ENCODE measurements around the gene NAT8L.
"Not testable (repeated sequence)": the region's sequence is repeated elsewhere in the genome, so short reads cannot be mapped to it uniquely, and the experiment has no call there.

The NAT8L gene, protein sequence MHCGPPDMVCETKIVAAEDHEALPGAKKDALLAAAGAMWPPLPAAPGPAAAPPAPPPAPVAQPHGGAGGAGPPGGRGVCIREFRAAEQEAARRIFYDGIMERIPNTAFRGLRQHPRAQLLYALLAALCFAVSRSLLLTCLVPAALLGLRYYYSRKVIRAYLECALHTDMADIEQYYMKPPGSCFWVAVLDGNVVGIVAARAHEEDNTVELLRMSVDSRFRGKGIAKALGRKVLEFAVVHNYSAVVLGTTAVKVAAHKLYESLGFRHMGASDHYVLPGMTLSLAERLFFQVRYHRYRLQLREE

DNA sequence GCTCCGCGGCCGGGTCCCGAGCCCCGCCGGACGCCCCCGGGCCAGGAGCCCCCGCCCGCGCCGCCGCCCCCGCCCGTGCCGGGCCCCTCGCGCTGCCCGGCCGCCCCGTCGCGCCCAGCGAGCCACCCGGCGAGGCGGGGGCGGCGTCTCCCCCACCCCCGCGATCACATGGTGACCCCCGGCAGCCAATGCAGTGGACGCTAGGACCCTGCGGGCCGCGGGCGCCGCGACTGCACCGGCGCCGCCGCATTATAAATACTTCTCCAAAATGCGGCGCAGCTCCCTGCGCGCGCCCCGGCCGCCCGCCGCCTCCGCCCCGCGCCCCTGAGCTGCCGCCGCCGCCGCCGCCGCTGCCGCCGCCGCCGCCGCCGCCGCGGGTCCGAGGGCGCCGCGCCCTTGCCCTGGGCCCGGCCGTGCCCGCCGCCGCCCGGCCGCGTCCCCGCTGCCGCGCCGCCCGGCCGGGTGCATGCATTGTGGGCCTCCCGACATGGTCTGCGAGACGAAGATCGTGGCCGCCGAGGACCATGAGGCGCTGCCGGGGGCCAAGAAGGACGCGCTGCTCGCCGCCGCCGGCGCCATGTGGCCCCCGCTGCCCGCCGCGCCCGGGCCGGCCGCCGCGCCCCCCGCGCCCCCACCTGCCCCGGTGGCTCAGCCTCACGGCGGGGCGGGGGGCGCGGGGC lies at the start of gene NAT8L:
NAT8L (plus strand) TSS at position 282 of the 680 bp plus-strand sequence; CDS start at position 467, 185 bp downstream.
- DNase-seq (ENCODE audit: low read depth), result no peak
- peak within 1 kb of the TSS; percentile 35 for H3K4me3 ChIP-seq (ENCODE audit: low read depth, low read length)

DNA sequence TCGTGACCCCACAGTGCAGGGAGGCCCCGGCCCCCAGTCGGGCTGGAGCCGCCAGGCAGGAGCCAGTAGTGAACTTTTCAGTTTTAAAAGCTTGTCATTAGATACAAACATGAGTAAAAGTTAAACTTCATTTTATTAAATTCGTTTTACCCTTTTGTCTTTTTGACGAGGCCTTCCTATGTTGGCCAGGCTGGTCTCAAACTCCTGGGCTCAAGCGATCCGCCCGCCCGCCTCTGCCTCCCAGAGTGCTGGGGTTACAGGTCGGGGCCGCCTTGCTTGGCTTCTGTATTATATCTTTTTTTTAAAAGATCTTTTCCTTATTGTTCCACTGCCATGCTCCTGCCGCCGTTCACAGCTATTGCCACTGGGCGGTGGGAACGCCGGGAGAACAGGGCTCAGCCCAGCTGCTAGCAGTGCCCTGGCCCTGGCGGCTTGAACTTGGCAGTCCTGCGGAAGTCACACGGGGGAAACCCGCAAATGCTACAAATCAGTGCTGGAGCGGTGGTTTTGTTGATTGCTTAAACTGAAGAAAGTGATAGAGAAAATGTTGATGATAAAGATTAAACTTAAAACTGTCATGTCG lies 49.4 kb upstream of the NAT8L start:
- H3K4me3 ChIP-seq (ENCODE audit: low read depth, low read length), result peak overlapping the region; percentile 88
- DNase-seq (ENCODE audit: low read depth), result no peak

DNA sequence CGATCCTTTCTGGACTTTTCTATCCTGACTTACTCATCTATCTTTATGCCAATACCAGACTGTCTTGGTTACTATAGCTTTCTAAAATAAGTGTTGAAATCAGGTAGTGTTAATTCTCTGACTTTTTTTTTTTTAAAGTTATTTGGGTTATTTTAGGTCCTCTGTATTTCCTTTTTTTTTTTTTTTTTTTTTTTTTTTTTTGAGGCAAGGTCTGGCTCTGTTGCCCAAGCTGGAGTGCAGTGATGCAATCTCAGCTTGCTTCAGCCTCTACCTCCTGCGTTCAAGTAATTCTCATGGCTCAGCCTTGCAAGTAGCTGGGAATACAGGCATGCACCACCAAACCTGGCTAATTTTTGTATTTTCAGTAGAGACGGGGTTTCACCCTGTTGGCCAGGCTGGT lies 47.5 kb upstream of the NAT8L start:
- no peak for DNase-seq (ENCODE audit: low read depth)

DNA sequence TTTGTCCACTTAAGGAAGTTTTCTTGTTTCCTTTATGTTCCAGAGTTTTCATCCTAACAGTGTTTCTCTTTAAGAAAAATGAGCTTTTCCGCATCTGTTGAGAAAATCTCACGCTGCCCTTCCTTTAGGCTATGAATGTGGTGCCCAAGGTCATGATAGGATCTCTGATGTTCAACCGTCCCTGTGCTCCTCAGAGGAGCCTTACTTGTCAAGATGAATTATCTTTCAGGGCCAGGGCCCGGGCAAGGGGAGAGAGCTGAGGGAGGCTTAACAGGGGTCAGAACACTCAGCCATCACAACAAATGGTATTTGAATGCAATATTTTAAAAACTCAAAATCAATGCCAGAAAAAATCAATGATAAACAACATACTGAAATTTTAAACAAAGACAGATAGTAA lies 44.1 kb upstream of the NAT8L start:
- H3K4me3 ChIP-seq (ENCODE audit: low read depth, low read length), result no peak overlapping the region
- no peak for DNase-seq (ENCODE audit: low read depth)

More for the DNA sequence above, 47.5 kb upstream of the NAT8L start:
- H3K4me3 ChIP-seq (ENCODE audit: low read depth, low read length), result no peak overlapping the region

DNA sequence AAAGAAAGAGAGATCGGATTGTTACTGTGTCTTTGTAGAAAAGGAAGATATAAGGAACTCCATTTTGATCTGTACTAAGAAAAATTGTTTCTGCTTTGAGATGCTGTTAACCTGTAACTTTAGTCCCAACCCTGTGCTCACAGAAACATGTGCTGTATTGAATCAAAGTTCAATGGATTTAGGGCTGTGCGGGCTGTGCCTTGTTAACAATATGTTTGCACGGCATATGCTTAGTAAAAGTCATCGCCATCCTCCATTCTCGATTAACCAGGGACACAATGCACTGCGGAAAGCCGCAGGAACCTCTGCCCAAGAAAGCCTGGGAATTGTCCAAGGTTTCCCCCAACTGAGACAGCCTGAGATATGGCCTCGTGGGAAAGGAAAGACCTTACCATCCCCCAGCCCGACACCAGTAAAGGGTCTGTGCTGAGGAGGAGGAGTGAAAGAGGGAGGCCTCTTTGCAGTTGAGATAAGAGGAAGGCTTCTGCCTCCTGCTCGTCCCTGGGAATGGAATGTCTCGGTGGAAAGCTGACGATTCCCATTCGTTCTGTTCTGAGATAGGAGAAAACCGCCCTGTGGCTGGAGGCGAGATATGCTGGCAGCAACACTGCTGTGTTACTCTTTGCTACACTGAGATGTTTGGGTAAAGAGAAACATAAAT lies 37.6 kb upstream of the NAT8L start:
- not testable (repeated sequence) for DNase-seq (ENCODE audit: low read depth)

DNA sequence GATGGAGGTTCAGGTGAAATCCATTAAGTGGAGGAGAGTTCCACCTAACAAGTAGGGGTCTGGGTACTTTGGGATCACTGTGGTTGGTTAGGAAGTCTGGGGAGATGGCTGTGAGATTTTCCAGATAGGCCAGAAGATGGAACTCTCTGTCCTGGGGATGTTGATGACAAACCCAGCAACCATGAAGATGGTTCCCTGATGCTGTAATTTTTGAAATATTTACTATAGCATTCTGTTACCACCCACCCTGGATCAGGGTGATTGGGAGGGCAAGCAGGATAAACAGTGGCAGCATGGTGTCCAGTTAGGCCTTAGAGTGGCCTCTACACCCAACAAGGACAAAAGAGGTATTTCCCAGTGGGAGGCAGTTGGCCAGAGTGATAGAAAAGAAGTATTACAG lies 34.4 kb upstream of the NAT8L start:
- no peak for DNase-seq (ENCODE audit: low read depth)
- H3K4me3 ChIP-seq (ENCODE audit: low read depth, low read length), result no peak overlapping the region

More for the DNA sequence above, 37.6 kb upstream of the NAT8L start:
- not testable (repeated sequence) for H3K4me3 ChIP-seq (ENCODE audit: low read depth, low read length)

DNA sequence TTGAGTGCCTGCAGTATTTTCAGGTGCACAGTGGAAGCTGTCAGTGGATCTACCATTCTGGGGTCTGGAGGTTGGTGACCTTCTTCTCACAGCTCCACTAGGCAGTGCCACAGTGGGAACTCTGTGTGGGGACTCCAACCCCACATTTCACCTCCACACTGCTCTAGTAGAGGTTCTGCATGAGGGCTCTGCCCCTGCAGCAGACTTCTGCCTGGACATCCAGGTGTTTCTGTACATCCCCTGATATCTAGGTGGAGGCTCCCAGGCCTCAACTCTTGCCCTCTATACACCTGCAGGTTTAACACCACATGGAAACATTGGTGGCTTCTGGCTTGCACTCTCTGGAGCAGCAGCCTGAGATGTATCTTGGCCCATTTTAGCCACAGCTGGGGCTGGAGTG lies 33.3 kb upstream of the NAT8L start:
- no peak for DNase-seq (ENCODE audit: low read depth)
- no peak overlapping the region for H3K4me3 ChIP-seq (ENCODE audit: low read depth, low read length)

DNA sequence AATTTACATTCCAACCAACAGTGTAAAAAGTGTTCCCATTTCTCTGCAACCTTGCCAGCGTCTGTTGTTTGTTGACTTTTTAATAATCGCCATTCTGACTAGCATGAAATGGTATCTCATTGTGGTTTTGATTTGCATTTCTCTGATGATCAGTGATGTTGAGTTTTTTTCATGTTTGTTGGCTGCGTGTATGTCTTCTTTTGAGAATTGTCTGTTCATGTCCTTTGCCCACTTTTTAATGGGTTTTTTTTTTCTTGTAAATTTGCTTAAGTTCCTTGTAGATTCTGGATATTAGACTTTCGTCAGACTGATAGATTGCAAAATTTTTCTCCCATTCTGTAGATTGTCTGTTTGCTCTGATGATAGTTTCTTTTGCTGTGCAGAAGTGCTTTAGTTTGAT lies 32.0 kb upstream of the NAT8L start:
- DNase-seq (ENCODE audit: low read depth); H3K4me3 ChIP-seq (ENCODE audit: low read depth, low read length): not testable (repeated sequence)

DNA sequence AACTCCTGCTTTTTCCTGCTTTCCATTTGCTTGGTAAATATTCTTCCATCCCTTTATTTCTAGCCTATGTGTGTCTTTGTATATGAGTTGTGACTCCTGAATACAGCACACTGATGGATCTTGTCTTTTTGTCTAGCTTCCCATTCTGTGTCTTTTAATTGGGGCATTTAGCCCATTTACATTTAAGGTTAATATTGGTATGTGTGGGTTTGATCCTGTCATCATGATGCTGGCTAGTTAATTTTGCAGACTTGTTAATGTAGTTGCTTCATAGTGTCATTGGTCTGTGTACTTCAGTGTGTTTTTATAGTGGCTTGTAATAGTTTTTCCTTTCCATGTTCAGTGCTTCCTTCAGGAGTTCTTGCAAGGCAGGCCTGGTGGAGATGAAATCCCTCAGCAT lies 28.0 kb upstream of the NAT8L start:
- H3K4me3 ChIP-seq (ENCODE audit: low read depth, low read length); DNase-seq (ENCODE audit: low read depth): not testable (repeated sequence)

DNA sequence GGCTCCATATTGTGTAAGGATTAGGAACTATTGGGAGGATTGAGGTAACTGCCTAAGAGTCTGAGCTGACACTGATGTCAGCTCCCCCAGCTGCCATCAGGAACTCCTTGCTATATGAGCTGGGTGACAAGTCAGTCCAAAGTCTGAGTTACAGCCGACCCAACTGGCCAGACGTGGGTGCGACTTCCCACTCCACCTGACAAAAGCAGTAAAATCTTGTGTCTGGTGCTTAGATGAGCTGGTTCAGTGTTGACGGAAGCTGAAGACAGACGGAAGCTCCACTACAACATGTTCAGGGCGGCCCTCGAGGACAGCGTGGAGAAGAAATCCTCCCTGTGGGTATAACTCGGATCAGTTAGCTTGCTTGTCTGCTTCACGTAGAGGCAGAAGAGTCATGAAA lies 22.8 kb upstream of the NAT8L start:
- no peak overlapping the region for H3K4me3 ChIP-seq (ENCODE audit: low read depth, low read length)
- DNase-seq (ENCODE audit: low read depth), result no peak

DNA sequence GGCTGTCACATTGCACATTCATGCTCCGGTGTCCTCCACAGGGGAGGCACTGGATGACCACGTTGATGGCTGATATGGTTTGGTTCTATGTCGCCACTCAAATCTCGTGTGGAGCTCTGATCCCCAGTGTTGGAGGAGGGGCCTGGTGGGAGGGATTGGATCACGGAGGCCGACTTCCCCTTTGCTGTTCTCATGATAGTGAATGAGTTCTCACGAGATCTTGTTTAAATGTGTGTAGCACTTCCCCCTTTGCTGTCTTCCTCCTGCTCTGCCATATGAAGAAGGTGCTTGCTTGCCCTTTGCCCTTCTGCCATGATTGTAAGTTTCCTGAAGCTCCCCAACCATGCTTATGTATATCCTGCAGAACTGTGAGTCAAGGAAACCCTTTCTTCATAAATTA lies 22.3 kb upstream of the NAT8L start:
- no peak overlapping the region for H3K4me3 ChIP-seq (ENCODE audit: low read depth, low read length)
- no peak for DNase-seq (ENCODE audit: low read depth)

DNA sequence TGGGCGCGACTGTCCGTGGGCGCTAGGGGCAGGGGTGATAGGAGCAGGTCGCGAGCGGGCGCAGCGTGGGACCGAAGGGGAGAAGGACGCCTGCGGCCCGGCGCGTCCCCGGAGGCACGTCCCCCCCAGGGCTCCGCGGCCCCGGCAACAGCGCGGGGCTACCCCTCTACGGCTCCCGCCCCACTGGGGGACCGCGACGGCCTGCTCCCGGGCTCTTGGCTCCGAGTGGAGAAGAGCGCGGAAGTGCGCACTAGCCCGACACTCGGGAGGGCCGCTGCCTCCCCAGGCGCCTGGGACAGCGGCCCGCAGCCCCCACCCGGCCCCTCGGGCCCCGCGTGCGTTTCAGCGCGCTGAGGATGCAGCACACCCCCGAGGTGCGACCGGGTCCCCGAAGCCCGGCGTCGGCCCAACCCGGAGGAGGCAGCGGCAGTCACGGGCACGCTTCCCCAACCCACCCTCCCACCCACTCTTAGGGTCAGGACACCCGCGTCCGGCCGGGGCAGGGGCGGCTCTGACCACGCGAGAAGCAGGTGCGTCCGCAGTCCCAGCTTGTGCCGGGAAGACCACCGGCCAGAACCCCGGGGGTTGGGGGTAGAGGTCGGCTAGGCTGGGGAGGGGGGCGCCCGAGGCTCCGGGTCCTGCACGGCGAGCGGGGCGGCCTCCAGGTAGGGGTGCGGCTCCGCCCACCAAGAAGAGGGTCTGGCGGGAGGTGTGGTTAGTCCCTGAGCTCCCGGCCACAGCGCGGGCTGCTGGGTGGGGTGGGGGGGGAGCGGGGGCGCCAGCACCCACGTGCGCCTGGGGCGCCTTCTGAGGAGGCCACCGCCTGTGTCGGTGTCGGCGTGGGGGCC lies 18.5 kb upstream of the NAT8L start:
- no peak for DNase-seq (ENCODE audit: low read depth)
- peak overlapping the region; percentile 76 for H3K4me3 ChIP-seq (ENCODE audit: low read depth, low read length)

DNA sequence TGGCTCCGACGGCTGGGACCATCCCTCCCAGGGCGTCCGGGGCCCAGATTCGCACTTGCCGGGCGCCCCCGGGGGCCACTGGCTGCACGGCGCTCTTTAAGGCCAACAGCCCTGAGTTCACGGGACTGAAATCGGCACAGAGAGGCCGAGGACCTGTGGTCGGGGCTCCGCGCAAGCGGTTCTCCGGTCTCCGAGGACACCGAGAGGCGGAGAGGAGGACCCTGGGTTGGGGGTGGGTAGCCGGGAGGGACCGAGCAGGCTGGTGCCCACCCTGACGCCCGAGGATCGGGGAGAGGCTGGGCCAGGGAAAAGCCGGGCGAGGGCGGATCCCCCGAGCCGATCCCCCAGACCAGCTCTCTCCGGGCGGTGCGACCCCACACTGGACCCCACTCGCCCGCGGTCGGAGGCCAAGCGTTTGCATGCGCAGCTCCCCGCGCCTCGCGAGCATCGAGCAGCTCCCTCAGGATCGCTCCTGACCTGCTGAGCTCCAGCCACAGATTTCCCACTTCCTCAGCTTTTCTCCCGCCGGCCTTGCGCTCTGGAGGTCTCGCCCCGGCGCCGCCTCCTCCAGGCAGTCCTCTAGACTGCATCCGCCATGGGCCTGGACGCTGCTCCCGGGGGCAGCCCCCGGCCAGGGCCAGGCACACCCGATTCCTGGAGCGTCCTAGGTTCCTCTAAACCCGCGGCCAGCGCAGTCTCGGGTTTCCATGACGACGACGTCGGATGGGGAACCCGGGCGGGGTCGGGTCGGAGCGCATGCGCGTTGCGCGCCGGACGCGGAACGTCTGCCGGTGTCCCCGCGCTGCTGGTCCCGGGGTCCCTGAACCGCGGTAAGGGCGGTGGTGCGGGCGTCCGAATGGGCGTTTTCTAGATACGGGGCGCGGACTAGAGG lies 17.6 kb upstream of the NAT8L start:
- peak overlapping the region; percentile 76 for H3K4me3 ChIP-seq (ENCODE audit: low read depth, low read length)
- peak; percentile 7 for DNase-seq (ENCODE audit: low read depth)

DNA sequence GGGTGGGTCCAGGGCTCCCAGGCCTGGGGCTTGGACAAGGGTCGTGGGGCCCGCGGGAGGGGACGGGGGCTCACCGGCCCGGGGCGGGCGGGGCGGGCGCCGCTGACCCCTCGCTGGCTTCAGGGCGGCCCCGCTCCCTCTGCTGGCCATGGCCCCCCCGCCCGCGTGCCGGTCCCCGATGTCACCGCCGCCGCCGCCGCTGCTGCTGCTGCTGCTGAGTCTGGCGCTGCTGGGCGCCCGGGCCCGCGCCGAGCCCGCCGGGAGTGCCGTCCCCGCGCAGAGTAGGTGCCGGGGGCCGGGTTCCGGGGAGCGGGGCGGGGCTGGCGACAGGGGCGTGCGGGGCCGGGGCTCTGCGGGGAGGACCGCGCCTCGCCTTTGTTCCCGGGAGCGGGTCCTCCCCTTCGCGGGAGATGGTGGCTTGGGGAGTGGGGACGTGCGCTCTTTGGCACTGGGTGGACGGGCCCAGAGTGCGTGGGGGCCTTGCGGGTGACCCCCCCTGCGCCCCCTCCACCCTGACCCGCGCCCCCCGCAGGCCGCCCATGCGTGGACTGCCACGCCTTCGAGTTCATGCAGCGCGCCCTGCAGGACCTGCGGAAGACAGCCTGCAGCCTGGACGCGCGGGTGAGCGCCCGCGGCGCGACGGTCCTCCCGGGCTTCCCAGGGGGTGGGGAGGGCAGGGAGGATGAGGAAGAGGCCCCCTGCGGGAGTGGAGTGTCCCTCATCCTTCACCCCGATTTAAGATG lies 16.8 kb upstream of the NAT8L start:
- DNase-seq (ENCODE audit: low read depth), result no peak
- H3K4me3 ChIP-seq (ENCODE audit: low read depth, low read length), result peak overlapping the region; percentile 76

DNA sequence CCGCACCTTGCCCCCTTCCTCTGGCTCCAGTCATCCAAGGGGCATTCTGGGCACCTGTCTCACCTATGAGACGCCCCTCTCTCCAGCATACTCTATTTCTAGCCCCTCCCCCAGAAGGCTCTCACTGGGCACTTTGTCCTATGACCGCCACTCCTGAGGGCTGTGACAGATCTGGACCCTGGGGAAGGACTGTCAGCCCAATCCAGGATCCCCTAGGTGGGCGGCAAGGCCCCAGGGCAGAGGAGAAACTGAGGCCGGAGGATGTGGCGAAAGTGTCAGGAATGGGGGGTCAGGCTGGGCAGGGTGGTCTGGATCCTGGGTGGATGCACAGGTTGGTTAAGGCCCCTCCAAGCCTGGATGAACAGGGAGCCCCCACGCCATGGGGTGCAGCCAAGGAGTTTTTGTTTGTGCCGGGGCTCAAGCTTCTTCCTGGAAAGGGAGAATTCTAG lies 16.2 kb upstream of the NAT8L start:
- H3K4me3 ChIP-seq (ENCODE audit: low read depth, low read length), result peak overlapping the region; percentile 76
- no peak for DNase-seq (ENCODE audit: low read depth)

DNA sequence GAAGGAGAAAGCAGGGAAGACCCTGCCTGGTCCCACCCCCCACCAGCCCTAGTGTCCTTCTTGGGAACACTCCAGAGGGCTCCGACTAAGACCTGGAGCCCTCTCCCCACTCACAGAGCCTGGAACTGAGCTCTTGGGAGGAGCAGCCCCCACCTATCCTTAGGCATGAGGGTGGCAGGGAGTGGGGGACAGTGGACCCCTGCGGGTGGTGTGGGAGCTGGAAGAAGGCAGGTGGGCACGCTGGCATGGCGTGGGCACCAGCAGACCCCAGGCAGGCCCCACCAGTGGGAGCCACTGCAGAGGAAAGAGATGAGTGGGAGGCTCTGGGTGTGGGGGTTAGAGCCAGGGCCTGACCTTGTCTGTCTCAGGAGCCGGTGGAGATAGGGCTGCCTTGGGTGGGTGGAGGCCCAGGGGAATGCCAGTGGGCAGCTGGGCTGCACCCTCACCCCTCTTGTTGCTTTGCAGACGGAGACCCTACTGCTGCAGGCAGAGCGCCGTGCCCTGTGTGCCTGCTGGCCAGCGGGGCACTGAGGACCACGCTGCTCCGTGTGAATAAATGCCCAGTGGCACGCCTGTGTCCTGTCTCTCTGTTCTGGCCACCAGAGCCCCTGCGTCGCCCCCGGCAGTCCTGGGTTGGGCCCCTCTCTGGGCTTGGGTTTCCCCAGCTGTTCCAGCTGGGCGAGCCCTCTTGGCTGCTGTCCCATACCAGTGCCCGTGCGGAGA lies 15.6 kb upstream of the NAT8L start:
- H3K4me3 ChIP-seq (ENCODE audit: low read depth, low read length), result no peak overlapping the region
- DNase-seq (ENCODE audit: low read depth), result no peak

DNA sequence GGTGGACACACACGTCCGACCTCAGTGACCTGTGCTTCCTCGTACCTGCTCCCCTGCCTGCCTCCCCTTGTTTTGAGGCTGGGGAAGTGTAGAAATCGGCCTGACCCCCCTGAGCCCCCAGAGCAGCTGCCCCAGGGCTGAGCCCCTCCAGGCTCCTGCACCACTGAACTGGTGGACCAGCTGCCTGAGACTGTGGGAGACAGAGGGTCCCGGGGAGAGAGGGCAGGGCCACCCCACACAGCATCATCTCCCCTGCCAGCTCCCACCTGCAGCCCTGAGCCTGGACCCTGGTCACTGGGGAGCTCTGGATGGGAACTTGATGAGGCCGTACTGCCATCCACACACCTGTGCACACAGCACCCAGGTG lies 15.0 kb upstream of the NAT8L start:
- no peak overlapping the region for H3K4me3 ChIP-seq (ENCODE audit: low read depth, low read length)

More for the DNA sequence above, 15.0 kb upstream of the NAT8L start:
- DNase-seq (ENCODE audit: low read depth), result no peak
